A673 (cell line): Measurements from ENCODE around the gene CTIF. TPM values are rescaled to one million over a fixed set of nuclear protein-coding genes. Genes with fewer than 3 reads are reported as not detected.
A peak's percentile ranks its signal among the peaks of the same experiment; 100 is the strongest.

Experiments
- BruUV-seq: library from RNA; stranded (reverse); fragments of 400-500 nt; replicated peaks from 2 replicates; lab custom pipeline; 2021; lab: Mats Ljungman, UMichigan
- CTCF ChIA-PET: fragments of 300-600 bp; sonication (Branson Sonifier 250); formaldehyde crosslinking; loops from one replicate; lab custom pipeline; 2022; ENCODE audit warnings: antibody characterized with exemption; lab: Charles Lee
- POLR2A ChIA-PET: fragments of 300-600 bp; sonication (Branson Sonifier 250); formaldehyde crosslinking; loops from one replicate; lab custom pipeline; 2022; ENCODE audit warnings: antibody characterized with exemption; ENCODE audit not compliant: low non-redundant PET; lab: Charles Lee
- DNase-seq: peaks from one replicate; pipeline ENCODE4 v3.0.0-alpha.2; 2015; ENCODE audit warnings: low spot score
- H3K27ac ChIP-seq: fragments of 200-600 bp; sonication (generic); 2 replicates; pipeline ENCODE4 v1.5.1; 2016; ENCODE audit warnings: mixed run types, low read depth, mild to moderate bottlenecking, mixed read lengths, antibody characterized with exemption, low read length; ENCODE audit not compliant: poor library complexity, severe bottlenecking
- H3K27me3 ChIP-seq: fragments of 200-600 bp; sonication (generic); replicated peaks from 2 replicates; pipeline ENCODE4 v1.6.1; 2017; ENCODE audit warnings: mixed run types, low read depth, mild to moderate bottlenecking, mixed read lengths, antibody characterized with exemption, low read length; ENCODE audit not compliant: insufficient read depth, poor library complexity
- H3K36me3 ChIP-seq: fragments of 200-600 bp; sonication (generic); 2 replicates; pipeline ENCODE4 v1.6.1; 2016; ENCODE audit warnings: mixed run types, mild to moderate bottlenecking, mixed read lengths, antibody characterized with exemption, low read length; ENCODE audit not compliant: insufficient read depth, poor library complexity, severe bottlenecking
- H3K4me1 ChIP-seq: fragments of 200-600 bp; sonication (generic); 2 replicates; pipeline ENCODE4 v1.6.1; 2017; ENCODE audit warnings: mixed run types, mild to moderate bottlenecking, mixed read lengths, antibody characterized with exemption, low read length; ENCODE audit not compliant: insufficient read depth, poor library complexity, severe bottlenecking
- H3K4me3 ChIP-seq: fragments of 200-600 bp; sonication (generic); 2 replicates; pipeline ENCODE4 v1.5.1; 2016; ENCODE audit warnings: low read depth, mixed run types, mild to moderate bottlenecking, mixed read lengths, low read length; ENCODE audit not compliant: poor library complexity, severe bottlenecking
- H3K9me3 ChIP-seq: fragments of 200-600 bp; sonication (generic); 2 replicates; pipeline ENCODE4 v1.6.1; 2016; ENCODE audit warnings: mixed run types, low read depth, mild to moderate bottlenecking, mixed read lengths, antibody characterized with exemption, low read length; ENCODE audit not compliant: poor library complexity, severe bottlenecking
- CTCF ChIP-seq: fragments of 300-800, 200-600 bp; sonication (generic); conservative IDR thresholded peaks from 2 replicates; pipeline ENCODE4 v1.5.1; 2017; ENCODE audit warnings: low read depth, mild to moderate bottlenecking, antibody characterized with exemption, low read length, moderate library complexity, mixed read lengths
- EZH2 ChIP-seq: fragments of 200-600 bp; sonication (generic); IDR thresholded peaks from 2 replicates; pipeline ENCODE4 v1.6.1; 2017; ENCODE audit warnings: borderline replicate concordance, low read depth, mild to moderate bottlenecking, mixed read lengths, antibody characterized with exemption, low read length; ENCODE audit not compliant: poor library complexity, severe bottlenecking
- intact Hi-C: fragments of 100-400 bp; cut with micrococcal nuclease; formaldehyde crosslinking; loops from one replicate; pipeline ENCODE4 v1.10.0; 2022; ENCODE audit not compliant: unreplicated experiment
- total RNA-seq: library from RNA; stranded (reverse); gene quantifications from 2 replicates; pipeline ENCODE4 v1.2.3, GENCODE V29; 2021

The CTIF gene
- total RNA-seq, 1 experiment from 2014 or later: 23.5 TPM

- intact Hi-C loops: no loop called here
- no TSS peak for BruUV-seq
Measured at GRCh38 chr18:48657447-48658120, 118.8 kb downstream of the CTIF start.

GRCh38 chr18:48658721-48659120 lies 119.9 kb downstream of the CTIF start:
- no peaks in the 10 kb centered on the region for H3K9me3 ChIP-seq
- CTCF ChIA-PET: no interaction called here
- no peaks in the 10 kb centered on the region for H3K27me3 ChIP-seq
- no TSS peak for BruUV-seq
- DNase-seq: no peak
- peaks cover 9% of the 10 kb centered on the region for H3K4me1 ChIP-seq
- POLR2A ChIA-PET: no interaction called here
- no peak overlapping the region for H3K27ac ChIP-seq
- no peaks in the 10 kb centered on the region for H3K36me3 ChIP-seq
- TF ChIP-seq EZH2 (no peak), CTCF (no peak)
- intact Hi-C loops: no loop called here
- H3K4me3 ChIP-seq: no peak overlapping the region

More at GRCh38 chr18:48657447-48658120, 118.8 kb downstream of the CTIF start:
- Histone ChIP-seq H3K4me3 (no peak overlapping the region), H3K4me1 (peaks cover 9% of the 10 kb centered on the region), H3K27me3 (no peaks in the 10 kb centered on the region), H3K27ac (no peak overlapping the region), H3K9me3 (no peaks in the 10 kb centered on the region), H3K36me3 (no peaks in the 10 kb centered on the region)
- ChIA-PET POLR2A (no interaction called here), CTCF (interaction anchor here (0.6 kb wide), 1 partner anchor 1204 kb away, joined by 3 read pairs; no protein-coding TSS in a partner anchor)
- no peak for TF ChIP-seq EZH2
- no peak for TF ChIP-seq CTCF
- DNase-seq: peak; percentile 58

- no peak for DNase-seq
- ChIA-PET CTCF (no interaction called here), POLR2A (no interaction called here)
- Histone ChIP-seq H3K27ac (no peak overlapping the region), H3K4me3 (no peak overlapping the region), H3K9me3 (no peaks in the 10 kb centered on the region), H3K36me3 (no peaks in the 10 kb centered on the region), H3K4me1 (peaks cover 9% of the 10 kb centered on the region), H3K27me3 (no peaks in the 10 kb centered on the region)
- intact Hi-C loops: no loop called here
- no TSS peak for BruUV-seq
- no peak for TF ChIP-seq CTCF
- TF ChIP-seq EZH2: no peak
Measured at GRCh38 chr18:48659188-48660009, 120.6 kb downstream of the CTIF start.
